ENCODE data around the gene FXYD4.
A peak's percentile ranks its signal among the peaks of the same experiment; 100 is the strongest.

Gene FXYD4

GRCh38 chr10:43403911-43404703 is 32.7 kb downstream of the FXYD4 start:
- H2AFZ ChIP-seq (ENCODE audit: low read depth) = no peak overlapping the region
- H3K9ac ChIP-seq = no peak overlapping the region
- H4K20me1 ChIP-seq (ENCODE audit: insufficient read depth) = peaks cover 48% of the 10 kb centered on the region
- 0 out of 2 replicates have a peak, but pooled peaks cover 5% of the 10 kb centered on the region for H3K36me3 ChIP-seq (ENCODE audit: insufficient read depth)
- H3K4me3 ChIP-seq (IDR thresholded peaks at IDR 0.05; ENCODE audit: insufficient read depth, low read depth, low read length) = no peak overlapping the region
- H3K27me3 ChIP-seq (ENCODE audit: insufficient read depth, low read depth) = no peaks in the 10 kb centered on the region
- TF ChIP-seq, protein P1, sequence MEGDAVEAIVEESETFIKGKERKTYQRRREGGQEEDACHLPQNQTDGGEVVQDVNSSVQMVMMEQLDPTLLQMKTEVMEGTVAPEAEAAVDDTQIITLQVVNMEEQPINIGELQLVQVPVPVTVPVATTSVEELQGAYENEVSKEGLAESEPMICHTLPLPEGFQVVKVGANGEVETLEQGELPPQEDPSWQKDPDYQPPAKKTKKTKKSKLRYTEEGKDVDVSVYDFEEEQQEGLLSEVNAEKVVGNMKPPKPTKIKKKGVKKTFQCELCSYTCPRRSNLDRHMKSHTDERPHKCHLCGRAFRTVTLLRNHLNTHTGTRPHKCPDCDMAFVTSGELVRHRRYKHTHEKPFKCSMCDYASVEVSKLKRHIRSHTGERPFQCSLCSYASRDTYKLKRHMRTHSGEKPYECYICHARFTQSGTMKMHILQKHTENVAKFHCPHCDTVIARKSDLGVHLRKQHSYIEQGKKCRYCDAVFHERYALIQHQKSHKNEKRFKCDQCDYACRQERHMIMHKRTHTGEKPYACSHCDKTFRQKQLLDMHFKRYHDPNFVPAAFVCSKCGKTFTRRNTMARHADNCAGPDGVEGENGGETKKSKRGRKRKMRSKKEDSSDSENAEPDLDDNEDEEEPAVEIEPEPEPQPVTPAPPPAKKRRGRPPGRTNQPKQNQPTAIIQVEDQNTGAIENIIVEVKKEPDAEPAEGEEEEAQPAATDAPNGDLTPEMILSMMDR (conservative IDR thresholded peaks at IDR 0.05; ENCODE audit: low read depth, low read length) = no peak
- H3K79me2 ChIP-seq (ENCODE audit: insufficient read depth, low read depth) = peaks cover 94% of the 10 kb centered on the region
- H3K4me1 ChIP-seq (ENCODE audit: low read depth, poor library complexity, severe bottlenecking) = peaks cover 39% of the 10 kb centered on the region
- peak overlapping the region; percentile 67 for H3K4me2 ChIP-seq
- no peak overlapping the region for H3K27ac ChIP-seq

DNA sequence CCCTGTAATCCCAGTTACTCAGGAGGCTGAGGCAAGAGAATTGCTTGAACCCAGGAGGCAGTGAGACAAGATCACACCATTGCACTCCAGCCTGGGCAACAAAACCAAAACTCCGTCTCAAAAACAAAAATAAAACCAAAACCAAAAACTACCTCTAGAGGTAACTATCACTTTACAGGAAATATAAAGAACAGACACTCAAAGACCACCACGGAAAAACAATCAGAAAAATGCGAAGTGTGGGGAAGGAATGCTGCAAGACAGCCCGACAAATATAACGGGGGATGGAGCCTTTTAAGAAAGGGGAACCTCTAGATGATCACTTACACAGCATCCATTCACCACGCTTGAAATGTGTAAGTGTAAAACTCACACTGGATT is 33.3 kb downstream of the FXYD4 start:
- Histone ChIP-seq H3K27me3 (ENCODE audit: insufficient read depth, low read depth) (no peaks in the 10 kb centered on the region), H2AFZ (ENCODE audit: low read depth) (no peak overlapping the region), H3K79me2 (ENCODE audit: insufficient read depth, low read depth) (peaks cover 88% of the 10 kb centered on the region), H3K36me3 (ENCODE audit: insufficient read depth) (0 out of 2 replicates have a peak, but pooled peaks cover 5% of the 10 kb centered on the region), H4K20me1 (ENCODE audit: insufficient read depth) (peaks cover 48% of the 10 kb centered on the region), H3K4me2 (peak overlapping the region; percentile 67), H3K4me1 (ENCODE audit: low read depth, poor library complexity, severe bottlenecking) (peaks cover 39% of the 10 kb centered on the region), H3K27ac (no peak overlapping the region), H3K4me3 (IDR thresholded peaks at IDR 0.05; ENCODE audit: insufficient read depth, low read depth, low read length) (no peak overlapping the region), H3K9ac (no peak overlapping the region)
- TF ChIP-seq, protein P1 (conservative IDR thresholded peaks at IDR 0.05; ENCODE audit: low read depth, low read length) = no peak

GRCh38 chr10:43407148-43407575 is 35.7 kb downstream of the FXYD4 start:
- peaks cover 28% of the 10 kb centered on the region for H4K20me1 ChIP-seq (ENCODE audit: insufficient read depth)
- peak overlapping the region; percentile 99 for H3K9ac ChIP-seq
- TF ChIP-seq, protein P1 (conservative IDR thresholded peaks at IDR 0.05; ENCODE audit: low read depth, low read length) = no peak
- H3K36me3 ChIP-seq (ENCODE audit: insufficient read depth) = 0 out of 2 replicates have a peak, but pooled peaks cover 4% of the 10 kb centered on the region
- H3K27me3 ChIP-seq (ENCODE audit: insufficient read depth, low read depth) = no peaks in the 10 kb centered on the region
- peak overlapping the region; percentile 100 for H3K27ac ChIP-seq
- peaks cover 32% of the 10 kb centered on the region for H3K4me1 ChIP-seq (ENCODE audit: low read depth, poor library complexity, severe bottlenecking)
- peak overlapping the region; percentile 16 for H2AFZ ChIP-seq (ENCODE audit: low read depth)
- no peak overlapping the region for H3K4me3 ChIP-seq (IDR thresholded peaks at IDR 0.05; ENCODE audit: insufficient read depth, low read depth, low read length)
- H3K79me2 ChIP-seq (ENCODE audit: insufficient read depth, low read depth) = peaks cover 64% of the 10 kb centered on the region
- peak overlapping the region; percentile 69 for H3K4me2 ChIP-seq

GRCh38 chr10:43407576-43408330 is 36.3 kb downstream of the FXYD4 start:
- Histone ChIP-seq H3K4me2 (peak overlapping the region; percentile 69), H3K4me1 (ENCODE audit: low read depth, poor library complexity, severe bottlenecking) (peaks cover 27% of the 10 kb centered on the region), H3K4me3 (IDR thresholded peaks at IDR 0.05; ENCODE audit: insufficient read depth, low read depth, low read length) (no peak overlapping the region), H3K36me3 (ENCODE audit: insufficient read depth) (no peaks in the 10 kb centered on the region), H3K9ac (peak overlapping the region; percentile 99), H4K20me1 (ENCODE audit: insufficient read depth) (peaks cover 22% of the 10 kb centered on the region), H3K27ac (peak overlapping the region; percentile 100), H3K27me3 (ENCODE audit: insufficient read depth, low read depth) (no peaks in the 10 kb centered on the region), H2AFZ (ENCODE audit: low read depth) (peak overlapping the region; percentile 16), H3K79me2 (ENCODE audit: insufficient read depth, low read depth) (peaks cover 58% of the 10 kb centered on the region)
- TF ChIP-seq, protein P1 (conservative IDR thresholded peaks at IDR 0.05; ENCODE audit: low read depth, low read length) = no peak

Measured in KMS-11 (cell line).